Thyroid gland (tissue), 4 donors: ENCODE measurements around the gene TEK.

Experiments
- POLR2A ChIP-seq, 2 donors: fragments of 450-650 bp; IDR thresholded peaks; one replicate each; pipeline ENCODE4 v1.6.1; 2017; ENCODE audit warnings: antibody characterized with exemption in 2 of 2, mild to moderate bottlenecking in 2 of 2, moderate library complexity in 1 of 2
- TF ChIP-seq, protein P1 (sequence below), 6 experiments: fragments of 200-600 bp in 3 of 6; fragments of 450-650 bp in 3 of 6; sonication (generic) in 3 of 6; IDR thresholded peaks; one replicate each; pipeline ENCODE4 v1.5.1; 2016 to 2019; ENCODE audit warnings: antibody characterized with exemption in 6 of 6, mild to moderate bottlenecking in 2 of 6, inconsistent platforms in 1 of 6, moderate library complexity in 1 of 6

DNA sequence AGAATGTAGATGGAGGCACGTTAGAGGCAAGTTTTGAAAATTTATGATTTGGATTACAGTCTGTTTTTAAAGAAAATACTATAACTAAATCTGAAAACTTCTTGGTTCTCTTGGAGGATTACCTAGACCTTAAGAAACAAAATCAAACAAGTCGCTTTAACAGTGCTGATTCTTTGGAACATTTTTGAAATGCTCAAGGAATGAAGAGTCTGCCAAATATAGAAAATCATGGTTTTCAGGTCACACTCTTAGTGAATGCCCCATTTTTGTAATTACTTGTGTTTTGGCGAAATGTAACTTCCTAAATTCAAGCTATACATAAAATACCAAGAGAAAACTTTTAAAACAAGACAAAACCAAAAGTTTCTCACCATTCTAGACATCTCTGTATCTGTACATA, 94.8 kb downstream of the TEK start:
- TF ChIP-seq POLR2A (IDR thresholded peaks at IDR 0.05) = no peak
- TF ChIP-seq, protein P1, sequence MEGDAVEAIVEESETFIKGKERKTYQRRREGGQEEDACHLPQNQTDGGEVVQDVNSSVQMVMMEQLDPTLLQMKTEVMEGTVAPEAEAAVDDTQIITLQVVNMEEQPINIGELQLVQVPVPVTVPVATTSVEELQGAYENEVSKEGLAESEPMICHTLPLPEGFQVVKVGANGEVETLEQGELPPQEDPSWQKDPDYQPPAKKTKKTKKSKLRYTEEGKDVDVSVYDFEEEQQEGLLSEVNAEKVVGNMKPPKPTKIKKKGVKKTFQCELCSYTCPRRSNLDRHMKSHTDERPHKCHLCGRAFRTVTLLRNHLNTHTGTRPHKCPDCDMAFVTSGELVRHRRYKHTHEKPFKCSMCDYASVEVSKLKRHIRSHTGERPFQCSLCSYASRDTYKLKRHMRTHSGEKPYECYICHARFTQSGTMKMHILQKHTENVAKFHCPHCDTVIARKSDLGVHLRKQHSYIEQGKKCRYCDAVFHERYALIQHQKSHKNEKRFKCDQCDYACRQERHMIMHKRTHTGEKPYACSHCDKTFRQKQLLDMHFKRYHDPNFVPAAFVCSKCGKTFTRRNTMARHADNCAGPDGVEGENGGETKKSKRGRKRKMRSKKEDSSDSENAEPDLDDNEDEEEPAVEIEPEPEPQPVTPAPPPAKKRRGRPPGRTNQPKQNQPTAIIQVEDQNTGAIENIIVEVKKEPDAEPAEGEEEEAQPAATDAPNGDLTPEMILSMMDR (IDR thresholded peaks at IDR 0.05) = no peak
